VCaP (cell line): Measurements from ENCODE around the gene HES4.

ENCODE experiments used
- H3K27ac ChIP-seq: fragments of 450-650 bp; 2 replicates; pipeline ENCODE4 v1.5.1; 2017
- TF ChIP-seq, protein P1 (sequence below): fragments of 450-650 bp; conservative IDR thresholded peaks from 2 replicates; pipeline ENCODE4 v1.5.1; 2017; ENCODE audit warnings: mild to moderate bottlenecking, moderate library complexity

HES4 gene

DNA sequence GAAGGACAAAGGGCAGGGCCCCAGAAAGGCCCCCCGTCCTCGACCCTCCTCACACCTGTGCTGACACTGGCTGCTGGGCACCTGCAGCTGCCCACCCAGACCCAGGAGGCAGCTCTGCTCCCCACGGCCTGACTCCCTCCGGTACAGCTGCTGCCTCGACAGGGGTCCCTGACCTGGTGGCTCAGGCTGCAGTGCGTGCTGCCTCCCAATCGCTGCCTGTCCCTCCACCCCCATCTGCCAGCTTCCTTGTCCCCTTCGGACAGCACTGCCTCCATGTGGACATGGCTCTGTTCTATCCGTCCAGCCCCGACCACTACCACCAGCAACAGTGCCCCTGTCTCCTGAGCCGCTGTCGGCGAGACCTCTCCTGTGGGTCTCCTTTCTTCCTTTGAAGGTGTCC, 45.0 kb downstream of the HES4 start:
- TF ChIP-seq, protein P1, sequence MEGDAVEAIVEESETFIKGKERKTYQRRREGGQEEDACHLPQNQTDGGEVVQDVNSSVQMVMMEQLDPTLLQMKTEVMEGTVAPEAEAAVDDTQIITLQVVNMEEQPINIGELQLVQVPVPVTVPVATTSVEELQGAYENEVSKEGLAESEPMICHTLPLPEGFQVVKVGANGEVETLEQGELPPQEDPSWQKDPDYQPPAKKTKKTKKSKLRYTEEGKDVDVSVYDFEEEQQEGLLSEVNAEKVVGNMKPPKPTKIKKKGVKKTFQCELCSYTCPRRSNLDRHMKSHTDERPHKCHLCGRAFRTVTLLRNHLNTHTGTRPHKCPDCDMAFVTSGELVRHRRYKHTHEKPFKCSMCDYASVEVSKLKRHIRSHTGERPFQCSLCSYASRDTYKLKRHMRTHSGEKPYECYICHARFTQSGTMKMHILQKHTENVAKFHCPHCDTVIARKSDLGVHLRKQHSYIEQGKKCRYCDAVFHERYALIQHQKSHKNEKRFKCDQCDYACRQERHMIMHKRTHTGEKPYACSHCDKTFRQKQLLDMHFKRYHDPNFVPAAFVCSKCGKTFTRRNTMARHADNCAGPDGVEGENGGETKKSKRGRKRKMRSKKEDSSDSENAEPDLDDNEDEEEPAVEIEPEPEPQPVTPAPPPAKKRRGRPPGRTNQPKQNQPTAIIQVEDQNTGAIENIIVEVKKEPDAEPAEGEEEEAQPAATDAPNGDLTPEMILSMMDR: no peak
- no peak overlapping the region for H3K27ac ChIP-seq

DNA sequence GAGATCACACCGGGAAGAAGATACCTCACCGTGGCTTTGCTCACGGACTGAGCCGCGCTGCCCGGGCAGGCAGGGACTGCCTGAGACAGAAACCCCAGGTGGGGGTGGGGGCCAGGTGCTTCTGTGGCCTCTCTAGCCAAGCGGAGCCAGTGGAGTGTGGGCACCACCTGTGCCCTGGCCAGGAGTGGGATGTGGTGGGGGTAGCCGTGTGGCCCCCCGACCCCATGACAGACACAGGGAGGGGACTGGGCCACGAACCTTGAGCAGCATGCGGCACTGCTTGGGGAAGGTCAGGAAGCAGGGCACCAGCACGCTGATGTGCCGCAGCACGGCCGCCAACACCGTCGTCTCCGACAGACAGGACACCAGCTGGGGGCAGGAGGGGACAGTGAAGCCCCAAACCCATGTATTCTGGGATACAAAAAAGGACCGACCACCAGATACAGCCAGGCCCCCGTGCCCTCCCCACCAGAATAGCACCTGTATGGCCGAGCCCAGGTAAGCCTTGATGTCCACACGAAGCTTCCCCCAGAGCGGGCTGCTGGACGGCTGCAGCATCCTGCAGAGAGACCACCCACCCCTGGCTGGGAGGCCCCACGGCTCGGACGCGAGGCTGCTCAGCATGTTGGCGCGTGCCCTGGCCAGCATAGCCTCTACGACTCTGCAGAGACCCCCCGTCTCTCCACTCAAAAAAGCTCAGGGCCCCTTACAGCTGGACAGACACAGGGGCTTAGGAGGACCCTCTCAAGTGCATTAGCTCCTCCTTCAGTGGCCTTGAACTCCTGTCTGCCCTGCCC, 46.2 kb downstream of the HES4 start:
- no peak overlapping the region for H3K27ac ChIP-seq
- TF ChIP-seq, protein P1: no peak

DNA sequence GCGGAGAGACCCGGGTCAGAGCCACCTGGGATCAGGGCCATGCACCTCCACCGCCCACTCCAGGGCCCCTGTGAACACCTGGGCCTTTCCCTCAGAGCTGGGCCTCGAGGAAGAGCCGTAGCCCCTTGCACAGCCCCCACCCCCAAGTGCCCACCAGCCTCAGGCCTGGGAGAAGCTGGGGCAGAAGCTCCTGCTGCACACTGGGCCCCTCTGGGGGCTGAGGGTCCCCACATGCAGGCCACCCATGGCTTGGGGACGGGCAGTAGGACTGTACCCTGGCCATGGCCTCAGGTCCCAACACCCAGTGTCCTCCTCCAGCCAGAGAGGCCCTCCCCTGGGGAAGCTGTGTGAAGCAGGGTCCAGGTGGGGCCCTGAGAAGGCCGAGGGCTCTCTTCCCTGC, 47.3 kb downstream of the HES4 start:
- TF ChIP-seq, protein P1: no peak
- H3K27ac ChIP-seq: no peak overlapping the region

DNA sequence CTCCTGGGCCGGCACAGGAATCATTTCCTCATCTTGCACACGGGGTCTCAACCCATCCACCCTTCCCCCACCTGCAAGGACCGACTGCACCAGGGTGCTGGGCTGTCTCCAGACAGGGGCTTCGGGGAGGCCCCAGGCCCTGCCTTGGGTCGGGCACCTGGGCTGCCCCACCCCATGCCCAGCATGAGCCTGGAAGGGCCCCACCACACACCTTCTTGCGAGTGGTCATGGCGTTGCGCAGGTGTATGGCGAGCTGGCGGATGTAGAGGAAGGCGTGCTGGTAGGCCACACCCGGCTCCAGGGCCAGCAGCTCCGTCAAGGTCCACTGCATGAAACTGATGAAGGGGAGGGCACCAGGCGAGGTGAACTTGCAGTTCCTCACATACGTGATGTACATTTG, 47.7 kb downstream of the HES4 start:
- TF ChIP-seq, protein P1: no peak
- H3K27ac ChIP-seq: no peak overlapping the region

DNA sequence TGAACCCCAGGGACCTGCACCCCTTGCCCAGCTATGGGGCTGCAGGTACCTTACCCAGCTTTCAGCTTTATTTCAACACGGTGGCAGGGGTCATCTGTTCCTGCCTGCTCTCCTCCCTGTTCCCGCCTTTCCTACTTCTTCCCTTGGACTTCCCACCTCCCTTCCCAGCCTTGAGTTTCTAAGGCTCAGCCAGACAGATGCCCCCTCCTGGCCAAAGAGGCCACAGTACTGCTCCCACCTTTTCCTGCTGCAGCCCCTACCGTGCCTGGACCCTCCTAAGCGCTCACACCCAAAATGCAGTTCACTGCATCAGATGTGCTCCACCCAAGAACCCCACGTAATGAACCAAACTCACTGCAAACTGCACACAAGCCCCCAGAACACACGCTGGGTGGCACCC, 48.5 kb downstream of the HES4 start:
- TF ChIP-seq, protein P1: peak; percentile 60
- H3K27ac ChIP-seq: no peak overlapping the region

DNA sequence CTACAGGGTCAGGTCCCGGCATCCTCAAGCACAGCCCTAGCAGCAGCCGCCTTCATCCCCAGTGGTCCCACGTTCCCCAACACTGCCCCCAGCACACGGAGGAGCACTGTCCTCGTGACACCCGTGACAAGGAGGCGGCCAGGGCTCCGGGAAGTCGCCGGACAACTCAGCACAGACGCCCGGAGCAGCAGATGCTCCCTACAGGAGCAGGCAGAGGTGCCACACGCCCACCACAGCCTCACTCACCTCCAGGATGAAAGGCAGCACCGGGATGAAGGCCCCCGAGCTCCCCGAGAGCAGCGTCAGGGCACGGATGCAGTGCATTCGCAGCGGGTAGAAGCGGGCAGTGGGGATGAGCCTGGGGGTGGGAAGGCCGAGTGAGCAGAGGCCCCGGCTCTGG, 49.0 kb downstream of the HES4 start:
- TF ChIP-seq, protein P1: no peak
- no peak overlapping the region for H3K27ac ChIP-seq

DNA sequence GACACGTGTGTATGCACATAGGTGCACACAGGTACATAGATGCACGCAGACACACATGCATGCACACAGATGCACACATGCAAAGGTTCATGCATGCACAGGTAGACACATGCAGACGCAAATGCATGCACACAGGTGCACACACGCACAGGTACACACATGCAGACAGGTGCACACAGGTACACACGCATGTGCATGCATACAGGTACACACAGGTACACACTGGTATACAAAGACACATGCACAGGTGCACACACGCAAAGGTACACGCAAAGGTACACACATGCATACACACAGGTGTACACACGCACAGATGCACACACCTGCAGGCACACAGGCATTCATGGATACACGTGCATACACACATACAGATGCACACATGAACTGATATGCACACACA, 49.6 kb downstream of the HES4 start:
- TF ChIP-seq, protein P1: no peak
- no peak overlapping the region for H3K27ac ChIP-seq
